Suppressor macrophage (primary cell): ENCODE measurements around the gene MYLK4.

ENCODE experiments used
- DNase-seq, 4 experiments: peaks; one replicate each; pipeline ENCODE4 v3.0.0-alpha.2; 2020 to 2022

Gene MYLK4

GRCh38 chr6:2626401-2626800 lies 124.3 kb downstream of the MYLK4 start:
- DNase-seq: no peak

GRCh38 chr6:2625581-2625980 lies 125.1 kb downstream of the MYLK4 start:
- no peak for DNase-seq

- DNase-seq: no peak
These were observed 126.5 kb downstream of the MYLK4 start for GRCh38 chr6:2624177-2624576.

GRCh38 chr6:2623295-2623694 lies 127.4 kb downstream of the MYLK4 start:
- DNase-seq: no peak

GRCh38 chr6:2622671-2623070 lies 128.1 kb downstream of the MYLK4 start:
- DNase-seq: no peak

- no peak for DNase-seq
These were observed 131.1 kb downstream of the MYLK4 start for GRCh38 chr6:2619651-2620050.

GRCh38 chr6:2617729-2618128 lies 133.0 kb downstream of the MYLK4 start:
- no peak for DNase-seq

GRCh38 chr6:2616811-2617210 lies 133.9 kb downstream of the MYLK4 start:
- DNase-seq: no peak

- no peak for DNase-seq
These were observed 135.5 kb downstream of the MYLK4 start for GRCh38 chr6:2615251-2615650.

GRCh38 chr6:2614846-2615245 lies 135.9 kb downstream of the MYLK4 start:
- DNase-seq: no peak

- no peak for DNase-seq
These were observed 136.6 kb downstream of the MYLK4 start for GRCh38 chr6:2614155-2614554.
